ENCODE measurements around the gene RHEB. TPM values are rescaled to one million over a fixed set of nuclear protein-coding genes. Genes with fewer than 3 reads are reported as not detected.
A peak's percentile ranks its signal among the peaks of the same experiment; 100 is the strongest.

RHEB gene
- total and polyA plus RNA-seq, 11 donors: 81.4 to 155 (median 106) TPM

GRCh38 chr7:151426441-151426903, 93.2 kb downstream of the RHEB start:
- Histone ChIP-seq H3K27ac (peak overlapping the region in 8 of 12 donors; percentile 14 to 61 (median 36)), H3K36me3 (no peaks in the 10 kb centered on the region), H3K4me3 (peak overlapping the region in 5 of 12 donors; percentile 3 to 32 (median 26)), H3K27me3 (peaks cover 0 to 4% (median 0%) of the 10 kb centered on the region in 9 donors), H3K9me3 (no peaks in the 10 kb centered on the region), H3K4me1 (peaks cover 0 to 22% (median 2%) of the 10 kb centered on the region in 12 donors)
- DNase-seq (peak in 4 of 5 donors; percentile 54 to 80 (median 70)), ATAC-seq (peak in 3 of 4 donors; percentile 42 to 77 (median 45))
- TF ChIP-seq CTCF (IDR thresholded peaks at IDR 0.05): no peak
- TF ChIP-seq POLR2A (IDR thresholded peaks at IDR 0.05): no peak
- 37 to 52% (median 50%) methylated on average over 14 of the region's 14 CpGs for WGBS, 4 donors
- intact Hi-C loops (cut with DNase I): no loop called here

- Histone ChIP-seq H3K4me1 (peaks cover 0 to 22% (median 2%) of the 10 kb centered on the region in 12 donors), H3K4me3 (peak overlapping the region in 5 of 12 donors; percentile 3 to 32 (median 26)), H3K27ac (peak overlapping the region in 7 of 12 donors; percentile 14 to 61 (median 37)), H3K27me3 (peaks cover 0 to 4% (median 0%) of the 10 kb centered on the region in 9 donors), H3K36me3 (no peaks in the 10 kb centered on the region), H3K9me3 (no peaks in the 10 kb centered on the region)
- DNase-seq (no peak), ATAC-seq (peak in 2 of 4 donors; percentile 40 to 75)
- 68 to 73% (median 72%) methylated on average over 7 of the region's 7 CpGs for WGBS, 4 donors
- intact Hi-C loops (cut with DNase I): no loop called here
- no peak for TF ChIP-seq POLR2A (IDR thresholded peaks at IDR 0.05)
- TF ChIP-seq CTCF (IDR thresholded peaks at IDR 0.05): no peak
Measured at GRCh38 chr7:151425670-151426440, 93.8 kb downstream of the RHEB start.

GRCh38 chr7:151424799-151425198, 94.9 kb downstream of the RHEB start:
- Histone ChIP-seq H3K27me3 (peaks cover 0 to 8% (median 0%) of the 10 kb centered on the region in 9 donors), H3K4me1 (peaks cover 0 to 22% (median 2%) of the 10 kb centered on the region in 12 donors), H3K9me3 (peaks cover 0 to 7% (median under 1%) of the 10 kb centered on the region in 12 donors), H3K4me3 (no peak overlapping the region), H3K36me3 (no peaks in the 10 kb centered on the region), H3K27ac (no peak overlapping the region)
- ATAC-seq: no peak
- DNase-seq: no peak
- 82 to 90% (median 85%) methylated on average over 5 of the region's 5 CpGs for WGBS, 4 donors
- no peak for TF ChIP-seq POLR2A (IDR thresholded peaks at IDR 0.05)
- TF ChIP-seq CTCF (IDR thresholded peaks at IDR 0.05): no peak
- intact Hi-C loops (cut with DNase I): no loop called here

GRCh38 chr7:151423936-151424335, 95.8 kb downstream of the RHEB start:
- Histone ChIP-seq H3K4me1 (peaks cover 0 to 21% (median 2%) of the 10 kb centered on the region in 12 donors), H3K9me3 (peaks cover 0 to 15% (median 4%) of the 10 kb centered on the region in 12 donors), H3K36me3 (no peaks in the 10 kb centered on the region), H3K27me3 (peaks cover 0 to 12% (median 0%) of the 10 kb centered on the region in 9 donors), H3K27ac (no peak overlapping the region), H3K4me3 (no peak overlapping the region)
- no peak for DNase-seq
- TF ChIP-seq POLR2A (IDR thresholded peaks at IDR 0.05) (no peak), CTCF (IDR thresholded peaks at IDR 0.05) (no peak)
- ATAC-seq: no peak
- 85 to 89% (median 88%) methylated on average over 5 of the region's 5 CpGs for WGBS, 4 donors
- intact Hi-C loops (cut with DNase I): no loop called here

Measured in heart left ventricle (tissue), 16 donors.